HepG2 (cell line): ENCODE results near the gene BEND3. TPM values are rescaled to one million over a fixed set of nuclear protein-coding genes. Genes with fewer than 3 reads are reported as not detected.
A peak's percentile ranks its signal among the peaks of the same experiment; 100 is the strongest.

ENCODE experiments used
- ATAC-seq: fragments of 200-7000 bp; cut with Tn5 transposase; 3 replicates; pipeline ENCODE4 v1.9.1; 2020; ENCODE audit warnings: mild to moderate bottlenecking, moderate library complexity
- BruUV-seq: library from RNA; stranded (reverse); fragments of 400-500 nt; replicated peaks from 2 replicates; lab custom pipeline; 2021; lab: Mats Ljungman, UMichigan
- CTCF ChIA-PET: fragments of 300-600 bp; formaldehyde crosslinking; extraction: SDS; loops from one replicate; lab custom pipeline; 2021; ENCODE audit warnings: low total read pairs, inconsistent platforms, low intra/inter-chr PET ratio; lab: Yijun Ruan, JAX
- POLR2A ChIA-PET: fragments of 350-600 bp; sonication (Branson Sonifier 250); formaldehyde crosslinking; loops from one replicate; lab custom pipeline; 2020; ENCODE audit warnings: antibody characterized with exemption, inconsistent platforms; lab: Yijun Ruan, JAX
- DNase-seq: peaks from one replicate; pipeline ENCODE4 v3.0.0-alpha.2; 2015; ENCODE audit warnings: low spot score
- FAIRE-seq: peaks from 3 replicates; lab custom pipeline; 2011; peaks lifted over from hg19 to GRCh38; lab: Jason Lieb, UNC
- H2AFZ ChIP-seq: one replicate; pipeline ENCODE4 v1.6.1; 2011; ENCODE audit warnings: low read length, inconsistent platforms
- H3K27ac ChIP-seq: fragments of 300-600 bp; 3 replicates; pipeline ENCODE4 v1.8.0; 2011; ENCODE audit warnings: mixed run types, mild to moderate bottlenecking, mixed read lengths, low read length, inconsistent platforms; ENCODE audit not compliant: insufficient read depth; ENCODE audit errors: extremely low read length
- H3K27me3 ChIP-seq, 2 experiments: fragments of 200-600 bp in 1 of 2; 2 replicates in 1 of 2; 3 replicates in 1 of 2; pipeline versions ENCODE4 v1.6.0 to v1.8.0; 2011; ENCODE audit warnings: low read length in 2 of 2, mild to moderate bottlenecking in 2 of 2, moderate library complexity in 2 of 2, inconsistent platforms in 1 of 2; ENCODE audit not compliant: insufficient read depth in 2 of 2, control insufficient read depth in 1 of 2
- H3K36me3 ChIP-seq, 2 experiments: fragments of 200-600 bp in 1 of 2; replicated peaks in 1 of 2; 2 replicates in 1 of 2; 3 replicates in 1 of 2; pipeline versions ENCODE4 v1.5.1 to v1.8.0; 2011; ENCODE audit warnings: low read length in 2 of 2, inconsistent platforms in 1 of 2; ENCODE audit not compliant: insufficient read depth in 2 of 2, control insufficient read depth in 1 of 2
- H3K4me1 ChIP-seq: 2 replicates; pipeline ENCODE4 v1.5.1; 2012; ENCODE audit warnings: low read length, inconsistent platforms; ENCODE audit not compliant: insufficient read depth
- H3K4me2 ChIP-seq: 2 replicates; pipeline ENCODE4 v1.6.0; 2011; ENCODE audit warnings: low read depth, low read length, inconsistent platforms
- H3K4me3 ChIP-seq, 3 experiments: fragments of 200-600 bp in 1 of 3; sonication (generic), shearing (Covaris generic) in 1 of 3; replicated peaks in 1 of 3; 2 replicates each; pipeline ENCODE4 v1.5.1; 2011 to 2016; ENCODE audit warnings: low read length in 3 of 3, inconsistent platforms in 2 of 3, low read depth in 2 of 3, mild to moderate bottlenecking in 2 of 3, control low read depth in 1 of 3, mixed read lengths in 1 of 3; ENCODE audit not compliant: insufficient read depth in 1 of 3
- H3K79me2 ChIP-seq: one replicate; pipeline ENCODE4 v1.6.1; 2011; ENCODE audit warnings: low read length, inconsistent platforms; ENCODE audit not compliant: insufficient read depth
- H3K9ac ChIP-seq: 2 replicates; pipeline ENCODE4 v1.6.0; 2011; ENCODE audit warnings: mild to moderate bottlenecking, low read depth, low read length, inconsistent platforms; ENCODE audit not compliant: insufficient read depth
- H3K9me3 ChIP-seq: 2 replicates; pipeline ENCODE4 v1.5.1; 2012; ENCODE audit warnings: mild to moderate bottlenecking, low read length
- H4K20me1 ChIP-seq: 2 replicates; pipeline ENCODE4 v1.6.0; 2011; ENCODE audit warnings: inconsistent platforms, mild to moderate bottlenecking, low read length, moderate library complexity; ENCODE audit not compliant: insufficient read depth
- ARNTL ChIP-seq: sonication (generic); formaldehyde crosslinking; IDR thresholded peaks from 2 replicates; pipeline ENCODE4 v1.4.0; 2020; ENCODE audit warnings: mild to moderate bottlenecking, missing genetic modification reagents
- ASH2L ChIP-seq: fragments of 300-600, 200-600 bp; sonication (generic); IDR thresholded peaks from 2 replicates; pipeline ENCODE4 v1.7.0; 2017; ENCODE audit warnings: low read depth, mild to moderate bottlenecking, moderate library complexity, mixed read lengths, low read length; ENCODE audit not compliant: insufficient read length
- HMG20A ChIP-seq: IDR thresholded peaks from 2 replicates; pipeline ENCODE4 v1.6.1; 2016; ENCODE audit warnings: borderline replicate concordance
- HNRNPUL1 ChIP-seq: fragments of 200-400 bp; formaldehyde crosslinking; IDR thresholded peaks from 2 replicates; pipeline ENCODE4 v1.6.1; 2017; ENCODE audit warnings: low read depth, mild to moderate bottlenecking, low read length, moderate library complexity
- KDM5A ChIP-seq: fragments of 200-600 bp; sonication (generic); IDR thresholded peaks from 2 replicates; pipeline ENCODE4 v1.7.0; 2018; ENCODE audit warnings: antibody characterized with exemption, mild to moderate bottlenecking, low read length, borderline replicate concordance
- MED1 ChIP-seq: sonication (generic); formaldehyde crosslinking; IDR thresholded peaks from 2 replicates; pipeline ENCODE4 v1.4.0; 2020; ENCODE audit warnings: missing genetic modification reagents
- MIXL1 ChIP-seq: IDR thresholded peaks from 2 replicates; pipeline ENCODE4 v1.6.1; 2016
- NCOA5 ChIP-seq: sonication (generic); formaldehyde crosslinking; IDR thresholded peaks from 2 replicates; pipeline ENCODE4 v1.4.0; 2020; ENCODE audit warnings: missing genetic modification reagents
- NCOR1 ChIP-seq: fragments of 200-600 bp; sonication (generic); IDR thresholded peaks from 2 replicates; pipeline ENCODE4 v1.7.0; 2017; ENCODE audit warnings: antibody characterized with exemption, low read length, borderline replicate concordance
- POLR2G ChIP-seq: fragments of 200-400 bp; formaldehyde crosslinking; IDR thresholded peaks from 2 replicates; pipeline ENCODE4 v1.6.1; 2018; ENCODE audit warnings: mild to moderate bottlenecking, low read depth, low read length, moderate library complexity
- RCOR2 ChIP-seq: IDR thresholded peaks from 2 replicates; pipeline ENCODE4 v1.6.1; 2016; ENCODE audit warnings: missing biosample characterization, missing genetic modification reagents
- SALL1 ChIP-seq: sonication (generic); formaldehyde crosslinking; IDR thresholded peaks from 2 replicates; pipeline ENCODE4 v1.8.0; 2022; ENCODE audit warnings: mild to moderate bottlenecking, missing genetic modification reagents
- SRSF4 ChIP-seq: fragments of 200-400 bp; formaldehyde crosslinking; IDR thresholded peaks from one replicate; pipeline ENCODE4 v1.6.1; 2018; ENCODE audit warnings: mild to moderate bottlenecking, low read depth, low read length, moderate library complexity; ENCODE audit not compliant: poor library complexity, severe bottlenecking
- ZMYM3 ChIP-seq: sonication (generic); formaldehyde crosslinking; IDR thresholded peaks from 2 replicates; pipeline ENCODE4 v1.5.1; 2020; ENCODE audit warnings: mild to moderate bottlenecking, missing genetic modification reagents
- ZNF562 ChIP-seq: sonication (generic); formaldehyde crosslinking; IDR thresholded peaks from 2 replicates; pipeline ENCODE4 v1.8.0; 2022; ENCODE audit warnings: missing genetic modification reagents, borderline replicate concordance
- ZNF564 ChIP-seq: sonication (generic); formaldehyde crosslinking; IDR thresholded peaks from 2 replicates; pipeline ENCODE4 v1.8.1; 2023; ENCODE audit warnings: mild to moderate bottlenecking, missing genetic modification reagents
- ZNF629 ChIP-seq: sonication (generic); formaldehyde crosslinking; conservative IDR thresholded peaks from 2 replicates; pipeline ENCODE4 v1.5.0; 2020; ENCODE audit warnings: missing genetic modification reagents
- WGBS: methylation state at CpG from one replicate; pipeline ENCODE4 v1.1.6; 2017; ENCODE audit warnings: low lambda C conversion rate; 5-methylcytosine and 5-hydroxymethylcytosine counted together
- in situ Hi-C: cut with HindIII; loops from 2 replicates; pipeline ENCODE4 v1.10.0; 2017; ENCODE audit warnings: low pct_unique_long_range_greater_than_20kb; ENCODE audit not compliant: extremely low pct_ligation_motif_present
- intact Hi-C: fragments of 100-400 bp; cut with micrococcal nuclease; formaldehyde crosslinking; loops from one replicate; pipeline ENCODE4 v1.10.0; 2022; ENCODE audit not compliant: unreplicated experiment
- polyA plus RNA-seq, 8 experiments: library from polyadenylated mRNA; depleted of rRNA in 3 of 8; stranded (reverse) in 7 of 8; unstranded in 1 of 8; fragments of >200 nt; fragmentation: Illumina TruSeq in 4 of 8; extraction: Trizol in 4 of 8; gene quantifications; 2 replicates each; pipeline versions ENCODE4 v1.2.1 to v1.2.3, GENCODE V29; 2011 to 2016; ENCODE audit warnings: low read depth in 4 of 8, missing spikeins in 1 of 8, mixed read lengths in 1 of 8; ENCODE audit not compliant: insufficient read depth in 1 of 8
- total RNA-seq, 5 experiments: library from RNA; depleted of rRNA; stranded (reverse); fragments of >200 nt; fragmentation: Illumina TruSeq; extraction: Trizol; gene quantifications; 2 replicates each; pipeline ENCODE4 v1.2.3, GENCODE V29; 2016; ENCODE audit warnings: low read depth in 1 of 5
- TF ChIP-seq, protein P1 (sequence below): IDR thresholded peaks from 2 replicates; pipeline ENCODE4 v1.6.1; 2012; ENCODE audit warnings: low read depth, low read length, improper control_type of control experiment
- TF ChIP-seq, protein P2 (sequence below): sonication (generic); formaldehyde crosslinking; IDR thresholded peaks from 2 replicates; pipeline ENCODE4 v1.5.1; 2020; ENCODE audit warnings: mild to moderate bottlenecking, moderate library complexity, missing genetic modification reagents
- TF ChIP-seq, protein P3 (sequence below): IDR thresholded peaks from 2 replicates; pipeline ENCODE4 v1.6.1; 2016; ENCODE audit warnings: low read depth, control low read depth

Gene BEND3
- total and polyA plus RNA-seq, 2 of the 13 experiments (the other 11 are each of a cell fraction or from before 2014, with no cell fraction given): 1.4 to 5.8 TPM

- WGBS: 4% methylated on average over 8 of the region's 8 CpGs
- TSS peak; percentile 70 for BruUV-seq
- peak; percentile 48; the same call in 1 of the 2 replicates for TF ChIP-seq SALL1 (CRISPR knock-in tag)
- TF ChIP-seq KDM5A: 0 out of 2 replicates have a peak, but pooled peaks have one; percentile 36
- TF ChIP-seq, protein P1, sequence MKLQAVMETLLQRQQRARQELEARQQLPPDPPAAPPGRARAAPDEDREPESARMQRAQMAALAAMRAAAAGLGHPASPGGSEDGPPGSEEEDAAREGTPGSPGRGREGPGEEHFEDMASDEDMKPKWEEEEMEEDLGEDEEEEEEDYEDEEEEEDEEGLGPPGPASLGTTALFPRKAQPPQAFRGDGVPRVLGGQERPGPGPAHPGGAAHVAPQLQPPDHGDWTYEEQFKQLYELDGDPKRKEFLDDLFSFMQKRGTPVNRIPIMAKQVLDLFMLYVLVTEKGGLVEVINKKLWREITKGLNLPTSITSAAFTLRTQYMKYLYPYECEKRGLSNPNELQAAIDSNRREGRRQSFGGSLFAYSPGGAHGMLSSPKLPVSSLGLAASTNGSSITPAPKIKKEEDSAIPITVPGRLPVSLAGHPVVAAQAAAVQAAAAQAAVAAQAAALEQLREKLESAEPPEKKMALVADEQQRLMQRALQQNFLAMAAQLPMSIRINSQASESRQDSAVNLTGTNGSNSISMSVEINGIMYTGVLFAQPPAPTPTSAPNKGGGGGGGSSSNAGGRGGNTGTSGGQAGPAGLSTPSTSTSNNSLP: peak; percentile 93
- TF ChIP-seq NCOA5 (CRISPR knock-in tag): no peak
- TF ChIP-seq, protein P2, sequence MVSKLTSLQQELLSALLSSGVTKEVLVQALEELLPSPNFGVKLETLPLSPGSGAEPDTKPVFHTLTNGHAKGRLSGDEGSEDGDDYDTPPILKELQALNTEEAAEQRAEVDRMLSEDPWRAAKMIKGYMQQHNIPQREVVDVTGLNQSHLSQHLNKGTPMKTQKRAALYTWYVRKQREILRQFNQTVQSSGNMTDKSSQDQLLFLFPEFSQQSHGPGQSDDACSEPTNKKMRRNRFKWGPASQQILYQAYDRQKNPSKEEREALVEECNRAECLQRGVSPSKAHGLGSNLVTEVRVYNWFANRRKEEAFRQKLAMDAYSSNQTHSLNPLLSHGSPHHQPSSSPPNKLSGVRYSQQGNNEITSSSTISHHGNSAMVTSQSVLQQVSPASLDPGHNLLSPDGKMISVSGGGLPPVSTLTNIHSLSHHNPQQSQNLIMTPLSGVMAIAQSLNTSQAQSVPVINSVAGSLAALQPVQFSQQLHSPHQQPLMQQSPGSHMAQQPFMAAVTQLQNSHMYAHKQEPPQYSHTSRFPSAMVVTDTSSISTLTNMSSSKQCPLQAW: peak; percentile 73; the same call in 1 of the 2 replicates
- TF ChIP-seq, protein P3, sequence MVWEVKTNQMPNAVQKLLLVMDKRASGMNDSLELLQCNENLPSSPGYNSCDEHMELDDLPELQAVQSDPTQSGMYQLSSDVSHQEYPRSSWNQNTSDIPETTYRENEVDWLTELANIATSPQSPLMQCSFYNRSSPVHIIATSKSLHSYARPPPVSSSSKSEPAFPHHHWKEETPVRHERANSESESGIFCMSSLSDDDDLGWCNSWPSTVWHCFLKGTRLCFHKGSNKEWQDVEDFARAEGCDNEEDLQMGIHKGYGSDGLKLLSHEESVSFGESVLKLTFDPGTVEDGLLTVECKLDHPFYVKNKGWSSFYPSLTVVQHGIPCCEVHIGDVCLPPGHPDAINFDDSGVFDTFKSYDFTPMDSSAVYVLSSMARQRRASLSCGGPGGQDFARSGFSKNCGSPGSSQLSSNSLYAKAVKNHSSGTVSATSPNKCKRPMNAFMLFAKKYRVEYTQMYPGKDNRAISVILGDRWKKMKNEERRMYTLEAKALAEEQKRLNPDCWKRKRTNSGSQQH (CRISPR knock-in tag): 0 out of 2 replicates have a peak, but pooled peaks have one; percentile 36
- no peak for TF ChIP-seq ARNTL (CRISPR knock-in tag)
- TF ChIP-seq MIXL1 (CRISPR knock-in tag): peak; percentile 80; the same call in 1 of the 2 replicates
- peak; percentile 80 for TF ChIP-seq ZNF629 (CRISPR knock-in tag)
- peak; percentile 84 for TF ChIP-seq ZMYM3 (CRISPR knock-in tag)
- peak; percentile 92 for TF ChIP-seq HNRNPUL1
- no peak for TF ChIP-seq SRSF4
- 0 out of 2 replicates have a peak, but pooled peaks have one; percentile 27 for TF ChIP-seq MED1
- 0 out of 2 replicates have a peak, but pooled peaks have one; percentile 23 for TF ChIP-seq HMG20A (CRISPR knock-in tag)
- no peak for TF ChIP-seq ZNF564 (CRISPR knock-in tag)
- peak; percentile 54; the same call in 1 of the 2 replicates for TF ChIP-seq NCOR1
- 0 out of 2 replicates have a peak, but pooled peaks have one; percentile 25 for TF ChIP-seq POLR2G
- TF ChIP-seq ZNF562 (CRISPR knock-in tag): no peak
- peak; percentile 45 for TF ChIP-seq ASH2L
- TF ChIP-seq RCOR2 (CRISPR knock-in tag): peak; percentile 66; the same call in 1 of the 2 replicates
These were observed 37.5 kb upstream of the BEND3 start for GRCh38 chr6:107152638-107153430.

More at GRCh38 chr6:107152638-107153430, 37.5 kb upstream of the BEND3 start:
- DNase-seq (peak; percentile 87), FAIRE-seq (peak; percentile 98), ATAC-seq (peak; percentile 99)
- no peaks in the 10 kb centered on the region for H4K20me1 ChIP-seq
- in situ Hi-C loops: no loop called here
- POLR2A ChIA-PET: interaction anchor here (1.0 to 1.6 kb wide), 2 partner anchors 11 to 37 kb away, joined by 3 to 5 read pairs; partner anchors contain the start of gene BEND3
- no peaks in the 10 kb centered on the region for H3K9me3 ChIP-seq
- peak overlapping the region; percentile 59 for H3K27ac ChIP-seq
- H2AFZ ChIP-seq: peak overlapping the region; percentile 74
- peak overlapping the region; percentile 16 to 34 (median 30); a peak in 2 of 6 replicates for H3K4me3 ChIP-seq
- H3K27me3 ChIP-seq: no peaks in the 10 kb centered on the region
- peak overlapping the region; percentile 64 for H3K4me2 ChIP-seq
- H3K36me3 ChIP-seq: no peaks in the 10 kb centered on the region
- no peaks in the 10 kb centered on the region for H3K79me2 ChIP-seq
- CTCF ChIA-PET: no interaction called here
- peaks cover 44% of the 10 kb centered on the region for H3K4me1 ChIP-seq
- intact Hi-C loops: no loop called here
- peak overlapping the region; percentile 36 for H3K9ac ChIP-seq
